HG02678 (cell line): Measurements from ENCODE around the gene CACNA2D2.

ENCODE experiments used
- ATAC-seq: cut with Tn5 transposase; IDR thresholded peaks from one replicate; pipeline ENCODE4 v1.9.1; 2021; ENCODE audit warnings: mild to moderate bottlenecking, moderate library complexity; ENCODE audit not compliant: unreplicated experiment

CACNA2D2 gene

GRCh38 chr3:50354186-50354764, 149.2 kb downstream of the CACNA2D2 start:
- no peak for ATAC-seq

- no peak for ATAC-seq
Observed at GRCh38 chr3:50353245-50354004, 150.0 kb downstream of the CACNA2D2 start.

- no peak for ATAC-seq
Observed at GRCh38 chr3:50352781-50353180, 150.7 kb downstream of the CACNA2D2 start.

- ATAC-seq, result no peak
Observed at GRCh38 chr3:50351323-50351697, 152.1 kb downstream of the CACNA2D2 start.

GRCh38 chr3:50350527-50351322, 152.7 kb downstream of the CACNA2D2 start, which contains the start of the genes CYB561D2 and NPRL2:
Gene CYB561D2, plus strand, starts transcription at chr3:50350862. Its CDS starts 572 bp downstream, at chr3:50351434.
Gene NPRL2, minus strand, starts transcription at chr3:50350775. Its CDS starts 123 bp downstream, at chr3:50350652.
- peak; percentile 89 for ATAC-seq

GRCh38 chr3:50350213-50350526, 153.3 kb downstream of the CACNA2D2 start:
- ATAC-seq, result no peak

GRCh38 chr3:50347187-50347813, 156.1 kb downstream of the CACNA2D2 start:
- no peak for ATAC-seq

GRCh38 chr3:50345586-50346234, 157.7 kb downstream of the CACNA2D2 start, which contains the start of gene ZMYND10:
Gene ZMYND10, minus strand, starts transcription at chr3:50345732. Its CDS starts 153 bp downstream, at chr3:50345579.
- no peak for ATAC-seq

- ATAC-seq, result no peak
Observed at GRCh38 chr3:50345008-50345407, 158.4 kb downstream of the CACNA2D2 start.

- ATAC-seq, result no peak
Observed at GRCh38 chr3:50342813-50343633, 160.4 kb downstream of the CACNA2D2 start.

- ATAC-seq, result no peak
Observed at GRCh38 chr3:50341996-50342650, 161.3 kb downstream of the CACNA2D2 start.

- ATAC-seq, result no peak
Observed at GRCh38 chr3:50341537-50341936, 161.9 kb downstream of the CACNA2D2 start.

- peak; percentile 21 for ATAC-seq
Observed at GRCh38 chr3:50340448-50341329, 162.7 kb downstream of the CACNA2D2 start, which contains the start of gene RASSF1. Gene RASSF1, minus strand, starts transcription at chr3:50340836. Its CDS starts 31 bp downstream, at chr3:50340805.

- no peak for ATAC-seq
Observed at GRCh38 chr3:50340147-50340447, 163.3 kb downstream of the CACNA2D2 start.

GRCh38 chr3:50339485-50340146, 163.8 kb downstream of the CACNA2D2 start:
- no peak for ATAC-seq

- no peak for ATAC-seq
Observed at GRCh38 chr3:50338965-50339364, 164.5 kb downstream of the CACNA2D2 start.

- ATAC-seq, result peak; percentile 72
Observed at GRCh38 chr3:50337175-50337861, 166.1 kb downstream of the CACNA2D2 start.
